Fibroblast of skin of left biceps (primary cell): ENCODE data around the gene KCNK1.
"Not testable (repeated sequence)": the region's sequence is repeated elsewhere in the genome, so short reads cannot be mapped to it uniquely, and the experiment has no call there.

Source experiments
- DNase-seq, 2 experiments: peaks; one replicate each; pipeline ENCODE4 v3.0.0-alpha.2; 2013; ENCODE audit warnings: low read depth in 2 of 2

KCNK1 gene

DNA sequence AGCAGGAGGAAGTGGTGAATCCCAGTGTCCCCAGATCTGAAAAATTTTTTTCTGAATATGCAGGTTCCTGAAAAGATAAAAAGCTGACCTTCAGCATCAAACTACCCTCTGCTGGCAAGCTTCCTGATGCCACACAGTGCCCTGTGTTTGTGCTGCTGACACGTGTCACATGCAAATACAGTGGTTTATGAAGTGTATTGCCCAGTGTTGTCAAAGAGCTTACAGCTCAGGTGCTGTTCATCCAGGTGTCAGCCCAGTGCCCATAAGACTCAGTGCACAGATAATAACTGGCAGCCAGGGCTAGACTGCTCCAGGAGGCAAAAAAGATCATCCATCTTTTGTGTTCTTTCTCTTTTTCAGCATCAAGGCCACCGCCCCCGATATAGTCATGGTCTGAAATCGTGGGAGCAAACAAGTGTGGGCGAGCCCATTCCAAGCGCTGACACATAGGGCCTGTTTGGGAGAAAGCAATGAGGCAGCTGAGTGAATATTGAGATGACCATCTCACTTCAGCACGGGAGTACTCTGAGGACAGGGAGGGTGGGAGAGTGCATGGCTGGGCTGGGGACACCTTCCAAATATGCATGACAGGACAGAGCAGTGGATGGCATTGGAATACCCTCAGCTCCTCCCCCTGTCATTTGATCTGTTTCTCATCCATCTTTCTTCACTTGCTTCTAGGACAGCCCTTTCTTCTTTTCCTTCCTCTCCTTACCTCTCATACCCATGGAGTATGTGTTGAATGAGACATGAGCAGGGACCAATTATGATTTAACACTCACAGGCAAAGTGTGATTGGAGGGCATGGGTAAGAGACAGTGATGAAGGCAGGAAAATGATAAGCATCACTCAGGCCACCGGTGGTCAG lies 6.4 kb upstream of the KCNK1 start:
- DNase-seq = no peak

DNA sequence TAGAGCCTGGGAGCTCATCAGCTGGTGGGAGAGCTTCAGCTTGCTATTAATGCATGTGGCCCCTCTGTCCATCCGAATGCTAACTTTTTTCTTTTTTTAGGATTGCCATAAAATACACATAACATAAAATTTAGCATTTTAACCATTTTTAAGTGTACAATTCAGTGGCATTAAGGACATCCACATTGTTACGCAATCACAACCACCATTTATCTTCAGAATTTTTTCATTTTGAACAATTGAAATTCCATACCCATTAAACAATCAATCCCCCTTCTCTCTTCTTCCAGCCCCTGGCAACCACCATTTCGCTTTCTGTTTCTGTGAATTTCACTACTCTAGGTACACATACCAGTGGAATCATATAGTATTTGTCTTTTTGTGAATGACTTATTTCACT lies 4.9 kb upstream of the KCNK1 start:
- no peak for DNase-seq

DNA sequence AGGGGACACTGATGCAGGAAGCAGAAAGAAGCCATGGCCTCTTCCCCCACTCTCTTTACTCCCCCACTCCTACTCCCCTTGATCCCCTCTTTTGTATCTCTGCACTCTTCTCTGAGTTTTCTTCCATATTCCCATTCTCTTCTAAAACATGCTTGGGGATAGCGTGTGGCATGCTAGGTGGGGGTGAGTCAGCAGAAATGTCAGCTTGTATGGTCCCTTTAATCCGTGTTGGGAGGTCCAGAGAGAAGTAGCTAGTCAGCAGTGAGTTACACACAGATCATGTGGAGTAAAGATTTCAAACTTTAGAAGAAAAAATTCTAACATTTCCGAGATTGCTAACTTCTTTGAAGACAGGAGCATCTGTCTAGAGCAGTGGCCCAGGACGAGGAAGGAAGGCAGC lies 4.0 kb upstream of the KCNK1 start:
- no peak for DNase-seq

DNA sequence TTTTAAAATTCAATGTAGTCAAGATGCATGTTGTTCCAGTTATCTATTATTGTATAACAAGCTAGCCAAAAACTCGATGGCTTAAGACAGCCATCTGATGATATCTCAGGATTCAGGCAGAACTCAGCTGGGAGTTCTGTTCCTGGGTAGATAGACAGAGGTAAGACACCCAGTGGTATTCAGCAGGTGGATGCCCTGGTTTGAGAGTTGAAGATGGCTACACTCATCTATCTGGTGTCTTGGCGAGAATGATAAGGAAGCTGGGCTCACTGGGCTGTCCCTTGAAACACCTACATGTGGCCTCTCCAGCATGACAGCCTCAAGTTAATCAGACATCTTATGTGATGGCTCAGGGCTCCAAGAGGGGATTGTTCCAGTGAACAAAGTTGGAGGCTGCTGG lies 3.3 kb upstream of the KCNK1 start:
- no peak for DNase-seq

DNA sequence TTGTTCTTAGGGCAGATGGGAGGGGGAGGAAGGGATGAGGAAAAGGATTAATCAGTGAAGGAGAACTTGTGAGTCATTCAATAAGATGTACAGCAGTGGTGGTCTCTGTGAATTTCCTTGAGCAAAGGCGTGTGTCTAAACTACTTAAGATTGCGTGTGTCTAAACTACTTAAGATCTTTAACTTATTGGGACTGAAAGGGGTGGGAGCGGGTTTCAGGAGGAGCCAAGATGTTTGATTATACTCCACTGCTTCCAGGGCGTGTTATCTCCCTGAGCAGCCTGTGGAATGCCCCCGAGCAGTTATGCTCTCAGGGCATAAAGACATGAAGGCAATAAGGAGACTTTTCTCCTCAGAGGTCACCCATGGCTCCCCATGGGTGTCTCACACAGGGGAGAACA lies 2.5 kb upstream of the KCNK1 start:
- not testable (repeated sequence) for DNase-seq

DNA sequence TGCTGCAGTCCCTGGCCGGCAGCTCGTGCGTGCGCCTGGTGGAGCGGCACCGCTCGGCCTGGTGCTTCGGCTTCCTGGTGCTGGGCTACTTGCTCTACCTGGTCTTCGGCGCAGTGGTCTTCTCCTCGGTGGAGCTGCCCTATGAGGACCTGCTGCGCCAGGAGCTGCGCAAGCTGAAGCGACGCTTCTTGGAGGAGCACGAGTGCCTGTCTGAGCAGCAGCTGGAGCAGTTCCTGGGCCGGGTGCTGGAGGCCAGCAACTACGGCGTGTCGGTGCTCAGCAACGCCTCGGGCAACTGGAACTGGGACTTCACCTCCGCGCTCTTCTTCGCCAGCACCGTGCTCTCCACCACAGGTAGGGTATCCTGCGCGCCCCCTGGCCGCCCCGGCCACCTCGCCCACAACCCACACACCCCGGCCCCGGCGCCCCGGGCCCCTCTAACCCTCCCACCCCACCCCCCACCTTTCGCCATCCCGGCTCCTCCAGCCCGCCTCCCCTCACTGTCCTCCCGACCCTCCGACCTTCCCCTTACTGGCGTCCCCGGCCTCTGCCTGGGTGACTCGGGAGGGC lies 352 bp downstream of the KCNK1 start:
- no peak for DNase-seq

DNA sequence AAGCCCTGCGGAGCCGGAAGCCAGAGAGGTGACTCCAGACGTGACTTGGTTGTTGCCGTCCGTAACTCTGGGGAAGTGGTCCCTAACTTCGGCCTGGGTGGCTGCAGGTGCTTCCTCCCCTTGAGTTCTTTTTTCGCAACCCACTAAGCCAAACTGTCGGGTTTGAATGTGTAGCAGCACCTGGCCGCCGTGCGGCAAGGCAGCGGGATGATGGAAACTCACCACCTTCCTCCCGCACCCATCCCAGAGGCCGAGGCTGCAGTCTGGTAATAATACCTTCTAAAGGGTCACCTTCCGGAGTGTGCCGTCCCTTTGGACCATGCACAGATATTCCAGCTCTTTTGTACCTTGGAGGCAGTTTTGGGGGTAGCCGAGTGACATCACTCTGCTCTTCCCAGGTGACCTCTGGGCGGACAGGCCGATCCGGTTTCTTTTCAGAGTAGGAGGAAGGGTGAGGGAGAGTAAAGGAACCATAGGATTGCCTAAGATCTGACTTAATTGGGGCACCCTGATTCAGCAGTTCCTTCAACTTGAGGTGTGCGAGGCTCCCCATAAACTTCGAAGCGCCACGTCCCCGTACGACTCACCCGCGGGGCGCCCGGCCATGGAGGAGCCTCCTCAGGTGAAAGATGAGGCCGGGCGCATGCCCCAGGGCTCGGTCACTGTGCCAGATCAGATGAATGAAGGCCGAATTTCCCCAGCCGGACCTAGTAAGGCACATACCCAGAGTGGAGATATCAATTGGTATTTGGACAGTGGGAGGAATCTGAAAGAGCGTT lies 1.0 kb downstream of the KCNK1 start:
- no peak for DNase-seq

DNA sequence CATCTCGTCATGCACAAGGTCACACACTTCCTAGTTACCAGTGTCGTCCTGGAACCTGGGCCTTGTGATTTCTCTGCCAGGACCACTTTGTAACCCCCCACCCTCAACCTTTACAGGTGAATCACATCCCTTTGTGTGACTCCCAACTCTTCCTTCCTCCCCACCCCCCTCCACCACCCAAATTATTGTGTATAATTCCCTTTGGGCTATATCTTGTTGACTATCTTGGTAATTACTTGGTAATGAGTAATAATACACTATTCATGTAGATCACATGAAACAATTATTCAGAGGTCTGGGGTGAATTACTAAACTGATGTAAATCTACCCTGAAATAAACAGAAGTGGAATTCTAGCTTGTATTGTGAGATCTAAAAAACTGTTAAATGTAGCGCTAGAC lies 1.7 kb downstream of the KCNK1 start:
- no peak for DNase-seq

DNA sequence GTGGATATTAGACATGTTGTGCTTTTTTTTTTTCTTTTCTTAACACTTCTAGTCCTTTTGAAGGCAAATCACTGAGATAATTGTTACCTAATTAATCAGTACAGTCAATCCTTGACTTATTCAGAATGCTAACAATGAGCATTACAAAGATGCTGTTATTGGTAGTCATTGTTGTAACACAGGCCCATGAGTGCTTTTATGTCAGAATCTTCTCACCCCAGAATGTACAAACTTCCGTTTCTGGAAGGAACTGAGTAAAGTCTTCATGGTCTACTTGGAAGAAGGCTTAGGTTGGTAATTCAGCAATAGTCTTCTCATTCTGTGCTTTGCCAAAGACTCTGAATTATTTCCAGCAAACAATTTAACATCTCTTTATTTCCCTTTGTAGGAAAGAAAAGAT lies 3.1 kb downstream of the KCNK1 start:
- DNase-seq = no peak

DNA sequence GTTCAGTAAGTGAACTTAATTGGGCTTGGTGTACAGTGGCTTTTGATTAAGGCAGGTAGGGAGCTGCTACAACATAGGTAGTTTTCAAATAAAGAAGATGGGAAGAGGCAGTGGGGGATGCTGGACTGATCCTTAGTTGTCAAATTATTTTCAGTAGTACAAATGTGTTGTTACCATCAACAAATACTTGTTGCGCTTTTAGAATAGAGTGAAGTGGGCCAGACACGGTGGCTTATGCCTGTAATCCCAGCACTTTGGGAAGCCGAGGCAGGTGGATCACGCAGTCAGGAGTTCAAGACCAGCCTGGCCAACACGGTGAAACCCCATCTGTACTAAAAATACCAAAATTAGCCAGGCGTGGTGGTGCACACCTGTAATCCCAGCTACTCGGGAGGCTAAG lies 5.5 kb downstream of the KCNK1 start:
- DNase-seq = not testable (repeated sequence)

DNA sequence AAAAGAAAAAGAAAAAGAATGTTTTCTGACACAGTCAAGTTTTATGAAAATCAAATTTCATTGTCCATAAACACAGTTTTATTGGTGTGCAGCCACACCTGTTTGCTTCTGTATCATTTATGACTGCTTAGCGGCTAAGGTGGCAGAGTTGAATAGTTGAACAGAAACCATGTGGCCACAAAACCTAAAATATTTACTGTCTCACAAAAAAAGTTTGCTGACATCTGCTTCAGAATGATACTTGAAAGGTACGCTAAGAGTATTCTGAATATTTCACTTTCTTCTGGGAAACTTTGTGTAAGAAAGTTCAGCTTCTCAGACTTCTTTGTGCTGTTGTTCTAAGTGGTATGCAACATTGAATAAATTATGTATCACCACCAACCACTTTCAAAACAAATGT lies 6.2 kb downstream of the KCNK1 start:
- DNase-seq = no peak

DNA sequence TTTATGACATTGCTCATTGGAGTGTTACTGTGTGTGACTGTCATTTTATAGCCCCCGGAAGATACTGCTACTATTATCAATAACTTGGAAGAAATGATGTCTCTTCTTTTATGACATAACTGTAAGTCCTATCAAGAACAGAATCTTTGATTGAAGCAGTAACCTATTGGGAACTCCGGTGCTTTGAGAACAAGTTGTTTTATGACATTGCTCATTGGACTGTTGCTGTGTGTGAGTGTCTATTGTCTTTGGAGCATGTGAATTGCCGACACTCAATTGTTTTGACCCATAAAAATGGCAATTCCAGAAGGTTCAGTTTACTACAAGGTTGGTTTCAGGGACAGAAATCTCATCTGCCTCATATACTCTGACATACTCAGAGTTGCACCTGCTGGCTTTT lies 8.0 kb downstream of the KCNK1 start:
- DNase-seq = no peak

DNA sequence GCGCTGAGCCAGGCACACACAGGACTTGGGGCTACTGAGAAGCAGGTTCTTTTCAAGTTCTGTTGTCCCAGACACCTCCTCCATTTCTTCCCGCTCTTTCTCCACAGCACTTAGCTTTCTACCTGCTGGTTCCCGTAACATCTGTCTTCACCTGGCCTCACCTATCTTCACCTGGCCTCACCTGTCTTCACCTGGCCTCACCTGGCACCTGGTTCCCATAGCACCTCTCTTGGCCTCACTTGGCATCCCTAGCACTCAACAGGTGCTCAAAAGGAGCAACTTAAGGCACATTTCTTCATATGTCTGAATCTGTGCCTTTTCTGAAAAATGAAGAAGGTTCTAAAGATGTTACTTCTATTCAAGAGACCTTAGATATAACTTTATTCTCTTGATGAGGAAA lies 10.4 kb downstream of the KCNK1 start:
- no peak for DNase-seq

DNA sequence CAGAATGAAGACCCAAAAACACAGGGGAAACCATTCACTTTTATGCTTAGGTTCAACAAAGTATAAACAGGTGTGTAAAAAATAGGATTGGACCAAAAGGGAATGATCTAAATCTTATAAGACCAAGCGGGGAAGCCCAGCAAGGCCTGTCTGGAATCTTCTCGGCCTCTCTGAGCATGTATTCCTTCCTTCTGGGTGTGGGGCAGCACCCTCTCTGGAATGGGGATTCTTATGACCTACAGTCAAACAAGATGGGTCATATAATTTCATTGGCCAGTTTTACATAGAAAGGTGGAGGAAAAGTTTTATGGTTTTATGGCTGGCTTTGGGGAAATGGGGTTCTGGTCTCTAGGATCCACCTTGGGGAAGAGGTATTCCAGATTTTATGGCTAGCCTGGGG lies 11.2 kb downstream of the KCNK1 start:
- DNase-seq = no peak

DNA sequence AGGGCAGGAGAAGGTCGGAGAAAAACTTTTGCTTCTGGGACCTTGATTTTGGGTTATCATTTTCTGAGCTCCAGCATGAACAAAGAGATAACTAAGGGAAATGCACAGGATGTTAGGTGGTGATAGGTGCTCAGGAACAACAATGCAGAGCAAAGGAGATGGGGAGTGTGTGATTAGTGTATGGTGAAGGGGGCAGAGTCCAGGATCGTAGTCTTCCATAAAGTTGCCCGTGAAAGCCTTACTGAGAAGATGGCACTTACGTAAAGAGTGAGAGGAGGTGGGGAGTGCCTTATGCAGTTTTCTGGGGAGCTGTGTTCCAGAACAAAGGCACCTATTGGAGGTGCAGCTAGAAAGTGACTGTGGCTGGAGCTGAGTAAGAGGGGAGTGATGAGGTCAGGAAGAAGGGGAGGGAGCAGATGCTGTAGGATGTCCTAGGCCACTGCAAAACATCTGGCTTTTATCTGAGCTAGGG lies 11.6 kb downstream of the KCNK1 start:
- DNase-seq = no peak

DNA sequence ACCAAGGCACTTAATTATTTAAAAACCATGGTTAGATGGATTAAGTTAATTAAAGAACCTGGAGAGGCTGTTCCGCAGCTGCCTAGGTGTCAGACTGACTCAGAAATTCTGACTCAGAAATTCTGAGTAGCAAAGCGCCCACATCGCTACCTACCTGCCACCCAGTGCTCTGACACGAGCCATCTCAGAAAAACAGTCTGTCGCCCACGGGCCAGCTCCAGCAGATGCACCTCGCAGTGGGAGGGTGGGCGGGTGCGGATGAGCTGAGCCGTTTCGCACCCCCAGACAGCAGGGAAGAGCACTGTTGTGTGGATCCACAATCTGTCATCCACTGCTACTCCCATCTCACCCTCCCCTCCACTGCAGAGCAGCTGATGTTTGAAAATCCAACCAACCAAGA lies 13.5 kb downstream of the KCNK1 start:
- no peak for DNase-seq

DNA sequence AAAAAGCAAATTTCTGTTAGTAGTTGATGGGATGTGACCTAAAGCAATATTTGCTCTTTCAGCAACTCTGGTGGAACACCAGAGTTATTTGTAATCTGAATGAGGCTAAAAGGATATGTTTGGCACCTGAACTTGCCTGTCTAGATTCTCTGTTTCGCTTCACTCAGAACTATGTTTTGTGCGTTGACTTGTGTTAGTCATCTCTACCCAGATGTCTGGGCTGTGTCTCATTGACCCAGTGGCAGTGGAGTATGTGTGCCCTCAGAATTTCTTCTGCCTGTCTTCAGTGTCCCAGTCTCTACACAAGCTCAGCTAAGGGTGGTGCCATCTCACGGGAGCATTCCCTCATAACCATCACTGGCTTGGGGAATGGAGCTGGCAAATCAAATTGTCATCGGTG lies 13.9 kb downstream of the KCNK1 start:
- no peak for DNase-seq

DNA sequence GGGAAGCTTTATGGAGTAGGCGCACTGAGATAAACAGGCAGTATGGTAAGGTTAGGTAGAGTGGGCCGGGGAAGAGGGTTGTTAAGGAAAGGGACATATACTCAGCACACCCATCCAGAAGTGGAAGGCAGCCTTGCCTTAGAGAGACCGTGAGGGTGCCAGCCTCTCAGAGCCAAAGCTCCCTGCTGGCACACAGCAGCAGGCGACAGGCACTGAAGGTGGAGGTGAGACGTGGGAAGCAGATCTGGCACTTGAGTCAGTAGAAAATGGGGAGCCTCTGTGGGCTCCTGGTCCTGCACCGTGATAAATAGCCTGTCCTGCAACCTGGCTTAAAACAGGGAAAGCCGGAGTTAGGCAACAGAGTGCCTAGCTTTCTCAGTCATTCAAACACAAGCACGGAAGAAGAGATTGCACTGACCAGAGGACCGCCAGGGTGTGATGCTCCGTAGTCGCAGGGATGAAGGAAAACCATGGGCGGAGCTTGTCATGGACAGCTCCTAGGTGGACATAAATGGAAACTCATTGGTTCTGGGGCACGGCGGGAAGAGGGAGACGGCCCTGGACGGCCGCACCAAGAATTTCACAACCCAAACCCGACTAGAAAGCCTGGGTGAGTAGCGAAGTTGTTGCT lies 15.5 kb downstream of the KCNK1 start:
- DNase-seq = no peak

DNA sequence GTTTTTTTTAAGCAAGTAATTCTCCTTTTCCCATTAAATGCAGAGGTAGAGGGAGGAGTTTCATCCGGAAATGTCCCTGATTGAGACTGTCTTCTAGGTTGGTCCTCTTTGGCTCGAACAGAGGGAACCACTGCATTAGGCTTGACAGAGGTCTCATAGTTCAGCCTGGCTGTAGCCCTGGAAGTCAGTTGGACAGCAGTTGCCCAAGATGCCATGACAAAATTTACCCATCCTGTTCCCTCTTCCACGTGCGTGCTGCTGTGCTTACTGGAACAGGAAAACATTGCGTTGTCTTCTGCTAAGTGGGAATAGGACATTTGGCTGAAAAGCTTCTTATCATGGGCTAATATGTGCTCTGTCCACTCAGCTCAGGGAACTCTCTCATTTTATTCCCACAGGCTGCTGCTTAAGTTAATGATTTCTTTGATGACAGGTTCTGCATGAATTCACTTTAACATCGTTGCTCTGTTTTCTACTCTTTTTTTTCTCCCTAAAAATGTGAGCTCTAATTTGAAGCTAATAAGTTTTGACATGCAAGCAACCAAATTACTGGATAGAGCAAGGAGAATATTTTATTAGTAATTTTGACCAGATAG lies 18.0 kb downstream of the KCNK1 start:
- no peak for DNase-seq

DNA sequence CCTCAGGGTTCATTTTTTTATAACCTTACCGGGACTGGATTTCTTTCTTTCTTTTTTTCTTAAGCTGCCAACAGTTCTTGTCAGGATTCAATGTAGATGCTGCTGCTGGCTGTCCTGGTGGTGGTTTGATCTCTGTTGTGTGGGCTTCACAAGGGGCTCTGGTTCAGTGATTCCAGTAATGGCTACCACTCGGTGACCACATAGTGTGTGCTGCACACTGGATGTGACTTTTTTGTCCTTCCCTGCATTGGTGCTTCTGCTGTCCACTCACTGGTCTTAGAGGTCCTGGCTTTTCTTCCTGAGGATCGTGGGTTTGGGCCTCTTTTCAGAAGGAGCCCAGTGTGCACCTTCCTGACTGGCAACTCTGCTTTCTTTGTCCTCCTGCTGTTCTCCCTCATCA lies 18.5 kb downstream of the KCNK1 start:
- DNase-seq = no peak

DNA sequence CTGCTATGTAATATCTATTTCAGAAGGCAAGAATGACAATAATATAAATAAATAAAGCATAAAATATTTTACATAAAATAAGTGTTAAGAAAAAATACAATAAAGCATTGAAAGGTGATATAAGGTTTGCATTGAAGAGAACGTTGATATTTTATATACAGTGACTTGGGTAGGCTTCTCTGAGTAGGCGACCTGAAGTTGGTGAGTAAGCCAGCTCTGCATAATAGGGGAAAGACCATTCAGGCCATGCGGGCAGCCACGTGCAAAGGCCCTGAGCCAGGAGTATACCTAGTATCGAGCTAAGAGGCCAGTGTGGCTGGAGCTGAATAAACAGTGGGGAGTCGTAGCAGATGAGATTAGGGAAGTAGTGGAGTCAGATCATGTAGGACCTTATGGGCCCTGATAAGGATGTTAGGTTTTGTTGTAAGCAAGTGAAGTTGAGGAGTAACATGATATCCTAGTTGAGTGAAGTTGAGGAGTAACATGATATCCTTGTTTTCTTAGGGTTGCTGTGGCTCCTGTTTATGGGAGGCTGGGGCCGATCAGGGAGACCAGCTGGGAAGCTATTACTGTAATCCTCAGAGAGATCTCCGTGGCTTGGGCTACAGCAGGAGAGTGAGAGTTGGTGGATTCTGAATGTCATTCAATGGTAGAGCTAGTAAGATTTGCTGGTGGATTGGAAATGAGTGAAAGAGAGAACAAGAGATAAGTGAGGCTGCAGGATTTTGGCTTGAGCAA lies 22.0 kb downstream of the KCNK1 start:
- DNase-seq = peak in 1 of 2 experiments; percentile 12
